Vagina (tissue), 2 donors: ENCODE data around the gene UPF1. TPM values are rescaled to one million over a fixed set of nuclear protein-coding genes. Genes with fewer than 3 reads are reported as not detected.

Experiments used
- DNase-seq, 2 donors: peaks; one replicate each; pipeline ENCODE4 v3.0.0-alpha.2; 2017; ENCODE audit errors: extremely low spot score in 2 of 2
- H3K27ac ChIP-seq: fragments of 200-600 bp; sonication (generic); one replicate; pipeline ENCODE4 v1.5.1; 2019
- H3K27me3 ChIP-seq: fragments of 200-600 bp; sonication (generic); one replicate; pipeline ENCODE4 v1.5.1; 2019
- H3K36me3 ChIP-seq, 2 donors: fragments of 200-600 bp; sonication (generic); one replicate each; pipeline ENCODE4 v1.5.1; 2017 to 2019
- H3K4me1 ChIP-seq: fragments of 200-600 bp; sonication (generic); one replicate; pipeline ENCODE4 v1.5.1; 2019
- H3K4me3 ChIP-seq, 2 donors: fragments of 200-600 bp; sonication (generic); 1 replicate in 1 of 2; 2 replicates in 1 of 2; pipeline ENCODE4 v1.5.1; 2016 to 2019
- H3K9me3 ChIP-seq: fragments of 200-600 bp; sonication (generic); one replicate; pipeline ENCODE4 v1.5.1; 2019
- POLR2A ChIP-seq, 2 donors: fragments of 450-650 bp; IDR thresholded peaks; one replicate each; pipeline ENCODE4 v1.6.1; 2017; ENCODE audit warnings: antibody characterized with exemption in 2 of 2, mild to moderate bottlenecking in 2 of 2, moderate library complexity in 2 of 2
- POLR2AphosphoS5 ChIP-seq, 2 donors: sonication (generic); formaldehyde crosslinking; IDR thresholded peaks; one replicate each; pipeline ENCODE4 v1.9.0; 2017; ENCODE audit warnings: antibody characterized with exemption in 2 of 2, mild to moderate bottlenecking in 2 of 2, low read depth in 1 of 2; ENCODE audit not compliant: insufficient read depth in 1 of 2
- intact Hi-C: fragments of 100-400 bp; cut with DNase I; formaldehyde crosslinking; loops from one replicate; pipeline ENCODE4 v1.15.1; 2023
- total RNA-seq: library from RNA; depleted of rRNA; stranded (reverse); fragments of >200 nt; gene quantifications from one replicate; pipeline ENCODE4 v1.2.3, GENCODE V29; 2016
- TF ChIP-seq, protein P1 (sequence below), 3 experiments: fragments of 450-650 bp in 2 of 3; fragments of 200-600 bp in 1 of 3; sonication (generic) in 1 of 3; IDR thresholded peaks; one replicate each; pipeline ENCODE4 v1.5.1; 2017 to 2019; ENCODE audit warnings: antibody characterized with exemption in 3 of 3, mild to moderate bottlenecking in 2 of 3, moderate library complexity in 2 of 3

The UPF1 gene
- total RNA-seq, 1 donor from 2014 or later: 77.8 TPM

DNA sequence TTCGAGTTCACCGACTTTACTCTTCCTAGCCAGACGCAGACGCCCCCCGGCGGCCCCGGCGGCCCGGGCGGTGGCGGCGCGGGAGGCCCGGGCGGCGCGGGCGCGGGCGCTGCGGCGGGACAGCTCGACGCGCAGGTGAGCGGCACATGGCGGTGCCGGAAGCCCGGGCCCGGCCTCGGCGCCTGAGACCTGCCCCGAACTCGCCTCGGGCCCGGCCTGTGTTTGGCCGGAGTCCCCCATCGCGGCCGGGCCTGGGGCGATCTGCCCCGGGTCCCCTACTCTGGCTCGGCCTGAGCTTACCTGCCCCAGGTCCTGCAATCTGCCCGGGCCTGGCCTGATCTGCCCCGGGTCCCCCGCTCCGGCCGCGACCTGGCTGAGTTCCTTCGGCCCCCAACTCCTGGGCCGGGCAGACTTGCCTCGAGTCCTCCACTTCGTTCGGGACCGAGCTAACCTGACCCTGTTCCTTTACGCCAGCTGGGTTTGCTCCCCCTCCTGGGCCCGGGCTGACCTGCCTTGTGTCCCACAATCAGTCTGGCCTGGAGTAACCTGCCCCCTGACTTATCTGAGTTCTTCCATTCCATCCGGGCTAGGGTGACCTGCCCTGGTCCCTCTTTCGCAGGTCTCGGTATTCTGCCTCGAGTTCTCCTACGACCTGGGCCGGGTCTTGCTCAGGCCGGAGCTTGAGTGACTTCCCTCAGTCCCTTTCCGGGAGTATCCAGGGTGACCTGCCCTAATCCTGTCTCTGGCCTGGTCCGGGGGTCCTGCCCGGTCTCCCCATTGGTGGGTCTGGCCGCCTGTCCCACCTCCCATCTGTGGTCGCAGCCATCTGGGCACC lies 764 bp downstream of the UPF1 start:
- Histone ChIP-seq H3K4me1 (peaks cover 51% of the 10 kb centered on the region), H3K27me3 (no peaks in the 10 kb centered on the region), H3K9me3 (no peaks in the 10 kb centered on the region), H3K4me3 (peak overlapping the region; percentile 77 to 89), H3K27ac (peak overlapping the region; percentile 89), H3K36me3 (no peaks in the 10 kb centered on the region)
- TF ChIP-seq, protein P1, sequence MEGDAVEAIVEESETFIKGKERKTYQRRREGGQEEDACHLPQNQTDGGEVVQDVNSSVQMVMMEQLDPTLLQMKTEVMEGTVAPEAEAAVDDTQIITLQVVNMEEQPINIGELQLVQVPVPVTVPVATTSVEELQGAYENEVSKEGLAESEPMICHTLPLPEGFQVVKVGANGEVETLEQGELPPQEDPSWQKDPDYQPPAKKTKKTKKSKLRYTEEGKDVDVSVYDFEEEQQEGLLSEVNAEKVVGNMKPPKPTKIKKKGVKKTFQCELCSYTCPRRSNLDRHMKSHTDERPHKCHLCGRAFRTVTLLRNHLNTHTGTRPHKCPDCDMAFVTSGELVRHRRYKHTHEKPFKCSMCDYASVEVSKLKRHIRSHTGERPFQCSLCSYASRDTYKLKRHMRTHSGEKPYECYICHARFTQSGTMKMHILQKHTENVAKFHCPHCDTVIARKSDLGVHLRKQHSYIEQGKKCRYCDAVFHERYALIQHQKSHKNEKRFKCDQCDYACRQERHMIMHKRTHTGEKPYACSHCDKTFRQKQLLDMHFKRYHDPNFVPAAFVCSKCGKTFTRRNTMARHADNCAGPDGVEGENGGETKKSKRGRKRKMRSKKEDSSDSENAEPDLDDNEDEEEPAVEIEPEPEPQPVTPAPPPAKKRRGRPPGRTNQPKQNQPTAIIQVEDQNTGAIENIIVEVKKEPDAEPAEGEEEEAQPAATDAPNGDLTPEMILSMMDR (IDR thresholded peaks at IDR 0.05): no peak
- TF ChIP-seq POLR2AphosphoS5 (IDR thresholded peaks at IDR 0.05; ENCODE audit: insufficient read depth in 1 of 2, low read depth in 1 of 2) (no peak), POLR2A (IDR thresholded peaks at IDR 0.05) (no peak)
- intact Hi-C loops: no loop called here
- no peak for DNase-seq

DNA sequence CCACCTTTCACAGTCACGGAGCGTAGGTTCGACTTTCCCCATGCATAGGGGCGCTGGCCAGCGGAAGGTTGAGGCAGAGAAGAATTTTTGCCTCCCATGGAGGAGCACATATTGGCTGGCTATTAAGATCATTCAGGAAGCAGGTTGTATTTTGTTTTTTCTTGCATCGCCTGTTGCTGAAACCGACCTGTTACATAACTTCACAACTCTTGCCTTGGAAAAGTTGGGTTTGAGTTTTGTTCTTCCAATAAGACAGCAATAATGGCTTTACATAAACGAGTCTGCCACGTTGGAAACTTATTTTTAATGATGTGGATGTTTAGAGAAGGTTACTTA lies 1.4 kb downstream of the UPF1 start:
- no peaks in the 10 kb centered on the region for H3K9me3 ChIP-seq
- DNase-seq: no peak
- TF ChIP-seq POLR2AphosphoS5 (IDR thresholded peaks at IDR 0.05; ENCODE audit: insufficient read depth in 1 of 2, low read depth in 1 of 2) (no peak), POLR2A (IDR thresholded peaks at IDR 0.05) (no peak)
- TF ChIP-seq, protein P1 (IDR thresholded peaks at IDR 0.05): no peak
- H3K4me3 ChIP-seq: peak overlapping the region; percentile 77 to 89
- no peaks in the 10 kb centered on the region for H3K27me3 ChIP-seq
- peaks cover 54% of the 10 kb centered on the region for H3K4me1 ChIP-seq
- intact Hi-C loops: no loop called here
- H3K27ac ChIP-seq: peak overlapping the region; percentile 89
- no peaks in the 10 kb centered on the region for H3K36me3 ChIP-seq

GRCh38 chr19:18833849-18834643 lies 2.3 kb downstream of the UPF1 start:
- intact Hi-C loops: no loop called here

DNA sequence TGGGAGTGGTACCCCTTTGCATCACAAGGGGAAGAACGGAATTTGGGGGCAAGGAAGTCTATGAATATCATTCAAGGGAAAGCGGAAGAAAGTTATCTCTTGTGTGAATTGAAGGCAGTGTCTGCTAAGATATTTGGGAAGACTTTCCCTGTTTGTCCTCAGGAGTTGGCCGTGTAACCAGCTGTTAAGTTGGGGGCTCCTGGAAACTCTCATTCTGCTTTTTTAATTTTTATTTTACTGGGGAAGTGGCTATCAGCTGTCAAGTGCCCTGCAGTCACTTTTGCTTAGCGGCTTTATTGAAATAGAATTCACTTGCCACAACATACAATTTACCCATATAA lies 2.9 kb downstream of the UPF1 start:
- no peaks in the 10 kb centered on the region for H3K27me3 ChIP-seq
- no peaks in the 10 kb centered on the region for H3K9me3 ChIP-seq
- intact Hi-C loops: no loop called here
- TF ChIP-seq POLR2AphosphoS5 (IDR thresholded peaks at IDR 0.05; ENCODE audit: insufficient read depth in 1 of 2, low read depth in 1 of 2) (no peak), POLR2A (IDR thresholded peaks at IDR 0.05) (no peak)
- TF ChIP-seq, protein P1 (IDR thresholded peaks at IDR 0.05): no peak
- H3K4me3 ChIP-seq: peak overlapping the region in 1 of 2 donors; percentile 89
- H3K27ac ChIP-seq: no peak overlapping the region
- no peak for DNase-seq
- H3K36me3 ChIP-seq: no peaks in the 10 kb centered on the region
- H3K4me1 ChIP-seq: peaks cover 69% of the 10 kb centered on the region

More at GRCh38 chr19:18833849-18834643, 2.3 kb downstream of the UPF1 start:
- DNase-seq: no peak
- Histone ChIP-seq H3K27ac (peak overlapping the region; percentile 89), H3K36me3 (no peaks in the 10 kb centered on the region), H3K9me3 (no peaks in the 10 kb centered on the region), H3K4me3 (peak overlapping the region; percentile 77 to 89), H3K27me3 (no peaks in the 10 kb centered on the region), H3K4me1 (peaks cover 64% of the 10 kb centered on the region)
- TF ChIP-seq POLR2A (IDR thresholded peaks at IDR 0.05): no peak
- TF ChIP-seq, protein P1 (IDR thresholded peaks at IDR 0.05): no peak
- TF ChIP-seq POLR2AphosphoS5 (IDR thresholded peaks at IDR 0.05; ENCODE audit: insufficient read depth in 1 of 2, low read depth in 1 of 2): no peak
